HG03139 (cell line): Measurements from ENCODE around the gene VAC14.

ENCODE experiments used
- ATAC-seq: cut with Tn5 transposase; IDR thresholded peaks from one replicate; pipeline ENCODE4 v1.9.1; 2021; ENCODE audit not compliant: unreplicated experiment

The VAC14 gene

GRCh38 chr16:70786020-70786755 lies 14.8 kb downstream of the VAC14 start:
- ATAC-seq, result no peak

GRCh38 chr16:70784692-70785555 lies 16.0 kb downstream of the VAC14 start:
- ATAC-seq, result no peak

- ATAC-seq, result no peak
These were observed 18.7 kb downstream of the VAC14 start for GRCh38 chr16:70782237-70782636.

GRCh38 chr16:70781800-70782199 lies 19.2 kb downstream of the VAC14 start:
- ATAC-seq, result no peak

- no peak for ATAC-seq
These were observed 20.4 kb downstream of the VAC14 start for GRCh38 chr16:70780546-70780945.

- no peak for ATAC-seq
These were observed 21.6 kb downstream of the VAC14 start for GRCh38 chr16:70779361-70779760.

- no peak for ATAC-seq
These were observed 22.1 kb downstream of the VAC14 start for GRCh38 chr16:70778901-70779309.

GRCh38 chr16:70777973-70778406 lies 23.0 kb downstream of the VAC14 start:
- no peak for ATAC-seq

GRCh38 chr16:70777496-70777895 lies 23.5 kb downstream of the VAC14 start:
- no peak for ATAC-seq

- no peak for ATAC-seq
These were observed 25.6 kb downstream of the VAC14 start for GRCh38 chr16:70775399-70775798.

- no peak for ATAC-seq
These were observed 26.7 kb downstream of the VAC14 start for GRCh38 chr16:70774261-70774660.

GRCh38 chr16:70772493-70772892 lies 28.5 kb downstream of the VAC14 start:
- no peak for ATAC-seq

GRCh38 chr16:70770626-70771552 lies 30.1 kb downstream of the VAC14 start:
- no peak for ATAC-seq

- ATAC-seq, result no peak
These were observed 30.7 kb downstream of the VAC14 start for GRCh38 chr16:70770291-70770625.

GRCh38 chr16:70769761-70770160 lies 31.2 kb downstream of the VAC14 start:
- ATAC-seq, result no peak

GRCh38 chr16:70769131-70769530 lies 31.8 kb downstream of the VAC14 start:
- ATAC-seq, result no peak

GRCh38 chr16:70768203-70768580 lies 32.8 kb downstream of the VAC14 start:
- ATAC-seq, result no peak

- ATAC-seq, result no peak
These were observed 33.4 kb downstream of the VAC14 start for GRCh38 chr16:70767377-70768202.

GRCh38 chr16:70766658-70767057 lies 34.3 kb downstream of the VAC14 start:
- ATAC-seq, result no peak

GRCh38 chr16:70766176-70766575 lies 34.8 kb downstream of the VAC14 start:
- no peak for ATAC-seq
